OCI-LY7 (cell line): ENCODE results near the gene SYCP3.

Experiments used
- CTCF ChIP-seq: fragments of 200-600 bp; sonication (generic); conservative IDR thresholded peaks from 2 replicates; pipeline ENCODE4 v1.5.1; 2014; ENCODE audit warnings: mild to moderate bottlenecking, antibody characterized with exemption, low read length, moderate library complexity, mixed read lengths
- EZH2phosphoT487 ChIP-seq: fragments of 200-600 bp; sonication (generic); IDR thresholded peaks from 2 replicates; pipeline ENCODE4 v1.6.1; 2018; ENCODE audit warnings: low read depth, borderline replicate concordance, mild to moderate bottlenecking, mixed run types, antibody characterized with exemption, low read length, moderate library complexity, mixed read lengths

- 0 out of 2 replicates have a peak, but pooled peaks have one; percentile 28 for TF ChIP-seq CTCF
- no peak for TF ChIP-seq EZH2phosphoT487
Observed at GRCh38 chr12:101767537-101767936, 28.3 kb upstream of the SYCP3 start.
